CD4-positive, alpha-beta T cell (primary cell): ENCODE measurements around the gene COX17. TPM values are rescaled to one million over a fixed set of nuclear protein-coding genes. Genes with fewer than 3 reads are reported as not detected.

Source experiments
- ATAC-seq: fragments of 200-7000 bp; cut with Tn5 transposase; one replicate; pipeline ENCODE4 v1.10.0; 2022; ENCODE audit warnings: mild to moderate bottlenecking; ENCODE audit not compliant: poor library complexity
- CTCF ChIA-PET: fragments of 350-600 bp; sonication (Branson Sonifier 250); formaldehyde crosslinking; loops from one replicate; lab custom pipeline; 2021; ENCODE audit warnings: antibody characterized with exemption, inconsistent platforms; lab: Charles Lee
- POLR2A ChIA-PET: fragments of 350-600 bp; sonication (Branson Sonifier 250); formaldehyde crosslinking; loops from one replicate; lab custom pipeline; 2021; ENCODE audit warnings: antibody characterized with exemption, inconsistent platforms; lab: Charles Lee
- DNase-seq, 14 experiments: peaks; one replicate each; pipeline ENCODE4 v3.0.0-alpha.2; 2013 to 2020; ENCODE audit warnings: mixed read lengths in 2 of 14
- H3K27ac ChIP-seq, 2 donors: one replicate each; pipeline versions ENCODE4 v1.5.1 to v1.7.0; 2013; ENCODE audit warnings: low read length in 2 of 2, low read depth in 1 of 2, mild to moderate bottlenecking in 1 of 2
- H3K27me3 ChIP-seq, 2 experiments: 1 replicate in 1 of 2; 2 replicates in 1 of 2; pipeline versions ENCODE4 v1.6.1 to v1.7.0; 2013; ENCODE audit warnings: low read length in 2 of 2, control low read depth in 1 of 2, mild to moderate bottlenecking in 1 of 2, moderate library complexity in 1 of 2; ENCODE audit not compliant: insufficient read depth in 2 of 2, control insufficient read depth in 1 of 2
- H3K36me3 ChIP-seq: one replicate; pipeline ENCODE4 v1.6.1; 2013; ENCODE audit warnings: low read length, control low read depth; ENCODE audit not compliant: insufficient read depth
- H3K4me1 ChIP-seq: one replicate; pipeline ENCODE4 v1.6.1; 2013; ENCODE audit warnings: low read length, control low read depth; ENCODE audit not compliant: insufficient read depth
- H3K4me3 ChIP-seq: one replicate; pipeline ENCODE4 v1.5.1; 2013; ENCODE audit warnings: mild to moderate bottlenecking, low read length, moderate library complexity
- H3K9me3 ChIP-seq, 2 experiments: 1 replicate in 1 of 2; 2 replicates in 1 of 2; pipeline versions ENCODE4 v1.6.1 to v1.7.0; 2013; ENCODE audit warnings: low read length in 2 of 2, mild to moderate bottlenecking in 2 of 2, control low read depth in 1 of 2, moderate library complexity in 1 of 2; ENCODE audit not compliant: control insufficient read depth in 1 of 2, insufficient read depth in 1 of 2
- H3K27ac Mint-ChIP-seq: one replicate; pipeline ENCODE4 v1.8.0; 2020; ENCODE audit warnings: mixed read lengths
- H3K27me3 Mint-ChIP-seq: one replicate; pipeline ENCODE4 v1.8.0; 2021; ENCODE audit warnings: mixed read lengths
- H3K36me3 Mint-ChIP-seq: one replicate; pipeline ENCODE4 v1.8.0; 2021; ENCODE audit warnings: low read depth, mixed read lengths
- H3K4me1 Mint-ChIP-seq: one replicate; pipeline ENCODE4 v1.8.0; 2021; ENCODE audit warnings: low read depth, mixed read lengths
- H3K4me3 Mint-ChIP-seq: one replicate; pipeline ENCODE4 v1.8.0; 2020; ENCODE audit warnings: mild to moderate bottlenecking, mixed read lengths
- H3K9me3 Mint-ChIP-seq: one replicate; pipeline ENCODE4 v1.8.0; 2020; ENCODE audit warnings: mixed read lengths
- CTCF ChIP-seq: fragments of 200-600 bp; IDR thresholded peaks from one replicate; pipeline ENCODE4 v1.8.0; 2022; ENCODE audit warnings: antibody characterized with exemption, mild to moderate bottlenecking
- intact Hi-C, 2 experiments: fragments of 100-400 bp; cut with DNase I in 1 of 2; cut with micrococcal nuclease in 1 of 2; formaldehyde crosslinking; loops; one replicate each; pipeline versions ENCODE4 v1.15.1 to v1.9.0; 2023 to 2025; cut with DNase I, micrococcal nuclease
- total RNA-seq, 174 experiments: library from RNA in 2 of 174; stranded (reverse) in 2 of 174; gene quantifications; one replicate each; pipeline ENCODE4 v1.2.3 and lab custom pipeline; 2021 to 2026

The COX17 gene
- total RNA-seq, 2 experiments from 2014 or later = 24.6 to 26.3 TPM

GRCh38 chr3:119630128-119630879 lies 46.9 kb downstream of the COX17 start:
- no peaks in the 10 kb centered on the region for H3K36me3 ChIP-seq
- H3K27me3 ChIP-seq = no peaks in the 10 kb centered on the region
- Mint-ChIP-seq H3K4me3 (no peak overlapping the region), H3K4me1 (no peaks in the 10 kb centered on the region), H3K9me3 (no peaks in the 10 kb centered on the region), H3K27me3 (peaks cover 30% of the 10 kb centered on the region), H3K27ac (no peak overlapping the region), H3K36me3 (no peaks in the 10 kb centered on the region)
- H3K27ac ChIP-seq = no peak overlapping the region
- H3K4me3 ChIP-seq = no peak overlapping the region
- ChIA-PET CTCF (no interaction called here), POLR2A (no interaction called here)
- peak in 2 of 14 experiments; percentile 40 to 46 for DNase-seq
- H3K4me1 ChIP-seq = peaks cover 34% of the 10 kb centered on the region
- ATAC-seq = no peak
- TF ChIP-seq CTCF = no peak
- peaks cover 0 to 3% of the 10 kb centered on the region in 2 experiments for H3K9me3 ChIP-seq
- intact Hi-C loops = no loop called here

GRCh38 chr3:119628816-119629445 lies 48.3 kb downstream of the COX17 start:
- no peak overlapping the region for H3K4me3 ChIP-seq
- H3K9me3 ChIP-seq = peaks cover 0 to 3% of the 10 kb centered on the region in 2 experiments
- H3K27ac ChIP-seq = no peak overlapping the region
- H3K27me3 ChIP-seq = no peaks in the 10 kb centered on the region
- Mint-ChIP-seq H3K36me3 (no peaks in the 10 kb centered on the region), H3K27me3 (peaks cover 30% of the 10 kb centered on the region), H3K27ac (no peak overlapping the region), H3K4me1 (no peaks in the 10 kb centered on the region), H3K9me3 (no peaks in the 10 kb centered on the region), H3K4me3 (no peak overlapping the region)
- intact Hi-C loops = no loop called here
- ATAC-seq (no peak), DNase-seq (peak in 3 of 14 experiments; percentile 14 to 74 (median 63))
- ChIA-PET CTCF (no interaction called here), POLR2A (no interaction called here)
- H3K4me1 ChIP-seq = peaks cover 34% of the 10 kb centered on the region
- H3K36me3 ChIP-seq = no peaks in the 10 kb centered on the region
- TF ChIP-seq CTCF = no peak

- no peaks in the 10 kb centered on the region for H3K36me3 Mint-ChIP-seq
- DNase-seq (peak in 4 of 14 experiments; percentile 5 to 68 (median 39)), ATAC-seq (no peak)
- Histone ChIP-seq H3K36me3 (no peaks in the 10 kb centered on the region), H3K27ac (no peak overlapping the region), H3K4me3 (no peak overlapping the region), H3K4me1 (peaks cover 34% of the 10 kb centered on the region), H3K27me3 (no peaks in the 10 kb centered on the region), H3K9me3 (peaks cover 0 to 3% of the 10 kb centered on the region in 2 experiments)
- no peaks in the 10 kb centered on the region for H3K4me1 Mint-ChIP-seq
- ChIA-PET CTCF (no interaction called here), POLR2A (no interaction called here)
- H3K4me3 Mint-ChIP-seq = no peak overlapping the region
- no peak for TF ChIP-seq CTCF
- peaks cover 30% of the 10 kb centered on the region for H3K27me3 Mint-ChIP-seq
- intact Hi-C loops = no loop called here
- no peaks in the 10 kb centered on the region for H3K9me3 Mint-ChIP-seq
- no peak overlapping the region for H3K27ac Mint-ChIP-seq
Measured at GRCh38 chr3:119628390-119628789, 48.8 kb downstream of the COX17 start.
